Activated naive CD8-positive, alpha-beta T cell treated with anti-CD3 and anti-CD28 coated beads for 36 hours (primary cell): ENCODE results near the gene WASF2. TPM values are rescaled to one million over a fixed set of nuclear protein-coding genes. Genes with fewer than 3 reads are reported as not detected.
"Not testable (repeated sequence)": the region's sequence is repeated elsewhere in the genome, so short reads cannot be mapped to it uniquely, and the experiment has no call there.

Experiments
- DNase-seq: peaks from one replicate; pipeline ENCODE4 v3.0.0; 2021
- H3K27ac Mint-ChIP-seq: one replicate; pipeline ENCODE4 v1.8.0; 2022; ENCODE audit warnings: mild to moderate bottlenecking, moderate library complexity, mixed read lengths
- H3K27me3 Mint-ChIP-seq: one replicate; pipeline ENCODE4 v1.8.0; 2022; ENCODE audit warnings: mild to moderate bottlenecking, mixed read lengths
- H3K36me3 Mint-ChIP-seq: one replicate; pipeline ENCODE4 v1.8.0; 2021; ENCODE audit warnings: mild to moderate bottlenecking, mixed read lengths
- H3K4me1 Mint-ChIP-seq: one replicate; pipeline ENCODE4 v1.8.0; 2021; ENCODE audit warnings: mixed read lengths
- H3K4me3 Mint-ChIP-seq: one replicate; pipeline ENCODE4 v1.8.0; 2022; ENCODE audit warnings: mild to moderate bottlenecking, moderate library complexity, mixed read lengths
- H3K9me3 Mint-ChIP-seq: one replicate; pipeline ENCODE4 v1.8.0; 2022; ENCODE audit warnings: mixed read lengths
- total RNA-seq, 2 experiments: library from RNA; stranded (reverse); gene quantifications; one replicate each; pipeline ENCODE4 v1.2.3, GENCODE V29; 2021

The WASF2 gene
- total RNA-seq, 2 experiments from 2014 or later = 103 TPM

DNA sequence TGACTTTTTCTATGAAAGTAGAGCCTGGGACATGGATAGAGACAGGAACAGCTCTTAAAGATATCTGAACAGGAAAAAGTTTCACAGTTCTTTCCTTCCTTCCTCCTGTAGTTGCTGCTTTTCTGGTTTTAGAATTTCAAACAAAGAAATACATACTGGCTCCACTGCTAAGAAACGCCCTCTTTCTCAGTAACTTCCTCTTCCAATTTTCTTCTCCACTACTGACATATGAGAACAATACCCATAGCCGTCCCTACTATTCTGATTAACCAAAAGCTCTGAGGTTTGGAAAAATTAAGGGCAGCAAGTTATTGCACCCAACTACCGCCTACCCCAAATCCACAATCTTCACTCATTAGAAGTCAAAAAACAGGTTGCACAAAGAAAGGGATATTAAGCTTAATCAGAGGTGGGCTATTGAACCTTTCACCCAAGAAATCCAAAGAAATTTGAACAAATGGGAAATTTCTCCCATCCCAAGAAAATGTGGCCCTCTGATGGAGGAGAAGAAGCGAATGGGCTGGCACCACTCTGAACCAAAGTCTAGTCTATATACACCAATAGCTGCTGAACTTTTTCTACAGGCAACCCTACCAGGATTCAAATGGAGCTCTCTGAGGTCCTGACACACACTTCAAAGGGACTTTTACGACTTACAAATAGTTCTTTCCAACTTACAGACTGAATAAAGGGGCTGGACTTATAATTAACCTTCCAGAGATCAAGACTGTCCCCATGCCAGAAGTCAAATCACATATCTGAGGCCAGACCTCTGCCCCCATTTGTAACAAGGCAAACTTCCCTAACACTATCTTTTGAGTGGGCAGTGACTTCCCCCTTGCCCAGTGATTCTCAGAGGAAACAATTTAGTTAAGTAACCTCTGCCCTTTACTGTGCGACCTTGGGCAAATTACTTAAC lies 1.7 kb downstream of the WASF2 start:
- no peaks in the 10 kb centered on the region for H3K27me3 Mint-ChIP-seq
- peak overlapping the region; percentile 100 for H3K27ac Mint-ChIP-seq
- no peak for DNase-seq
- no peaks in the 10 kb centered on the region for H3K9me3 Mint-ChIP-seq
- peak overlapping the region; percentile 95 for H3K4me3 Mint-ChIP-seq
- peaks cover 31% of the 10 kb centered on the region for H3K4me1 Mint-ChIP-seq
- H3K36me3 Mint-ChIP-seq = peaks cover 4% of the 10 kb centered on the region

- no peaks in the 10 kb centered on the region for H3K27me3 Mint-ChIP-seq
- H3K36me3 Mint-ChIP-seq = peaks cover 4% of the 10 kb centered on the region
- no peak for DNase-seq
- no peak overlapping the region for H3K27ac Mint-ChIP-seq
- no peaks in the 10 kb centered on the region for H3K9me3 Mint-ChIP-seq
- H3K4me1 Mint-ChIP-seq = peaks cover 32% of the 10 kb centered on the region
- H3K4me3 Mint-ChIP-seq = no peak overlapping the region
These were observed 4.6 kb downstream of the WASF2 start for GRCh38 chr1:27485363-27485762.

- peaks cover 32% of the 10 kb centered on the region for H3K4me1 Mint-ChIP-seq
These were observed 6.3 kb downstream of the WASF2 start for GRCh38 chr1:27483659-27484058.

DNA sequence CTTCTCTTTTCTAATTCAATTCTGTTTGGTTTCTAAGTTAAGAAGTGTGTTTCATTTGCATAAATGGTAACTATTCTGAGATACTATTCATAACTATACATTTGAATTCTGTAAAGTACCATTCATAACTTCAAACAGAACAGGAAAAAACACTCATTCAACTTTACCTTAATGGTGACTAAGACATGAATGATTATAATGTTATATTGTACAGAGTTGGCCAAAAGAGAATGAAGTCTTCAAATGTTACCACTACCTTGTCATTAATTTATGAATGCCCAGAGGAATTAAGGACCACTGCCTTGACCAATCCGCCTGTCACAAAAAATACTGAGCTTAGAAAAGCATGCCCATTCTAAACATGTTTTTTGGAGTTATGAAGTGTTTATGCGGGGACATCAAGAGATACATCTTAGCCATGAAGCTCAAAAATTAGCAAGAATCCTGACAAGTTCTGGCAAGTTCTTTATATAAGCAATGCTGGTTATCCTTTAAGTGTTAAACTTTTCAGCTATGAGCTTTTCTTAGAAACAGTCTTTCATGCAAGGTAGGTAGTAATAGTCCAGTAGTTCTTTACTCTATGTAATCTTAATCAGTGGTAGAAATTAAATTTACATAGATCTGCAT lies 7.9 kb downstream of the WASF2 start:
- Mint-ChIP-seq H3K27me3 (no peaks in the 10 kb centered on the region), H3K4me1 (peaks cover 30% of the 10 kb centered on the region), H3K4me3 (no peak overlapping the region), H3K9me3 (peaks cover 2% of the 10 kb centered on the region), H3K36me3 (peaks cover 12% of the 10 kb centered on the region), H3K27ac (peak overlapping the region; percentile 55)
- no peak for DNase-seq

More at GRCh38 chr1:27483659-27484058, 6.3 kb downstream of the WASF2 start:
- Mint-ChIP-seq H3K27me3 (no peaks in the 10 kb centered on the region), H3K36me3 (peaks cover 7% of the 10 kb centered on the region), H3K27ac (no peak overlapping the region), H3K4me3 (no peak overlapping the region), H3K9me3 (no peaks in the 10 kb centered on the region)
- DNase-seq = no peak

GRCh38 chr1:27478098-27478497 lies 11.9 kb downstream of the WASF2 start:
- H3K4me3 Mint-ChIP-seq = no peak overlapping the region
- H3K4me1 Mint-ChIP-seq = peaks cover 57% of the 10 kb centered on the region
- H3K27me3 Mint-ChIP-seq = no peaks in the 10 kb centered on the region
- peaks cover 29% of the 10 kb centered on the region for H3K36me3 Mint-ChIP-seq
- peak overlapping the region; percentile 82 for H3K27ac Mint-ChIP-seq
- DNase-seq = no peak
- H3K9me3 Mint-ChIP-seq = peaks cover 2% of the 10 kb centered on the region

GRCh38 chr1:27476237-27476636 lies 13.7 kb downstream of the WASF2 start:
- no peak overlapping the region for H3K4me3 Mint-ChIP-seq
- peaks cover 2% of the 10 kb centered on the region for H3K9me3 Mint-ChIP-seq
- H3K27ac Mint-ChIP-seq = peak overlapping the region; percentile 20
- DNase-seq = no peak
- H3K27me3 Mint-ChIP-seq = no peaks in the 10 kb centered on the region
- peaks cover 35% of the 10 kb centered on the region for H3K36me3 Mint-ChIP-seq
- peaks cover 41% of the 10 kb centered on the region for H3K4me1 Mint-ChIP-seq

- H3K4me1 Mint-ChIP-seq = peaks cover 42% of the 10 kb centered on the region
- H3K9me3 Mint-ChIP-seq = peaks cover 2% of the 10 kb centered on the region
- H3K27ac Mint-ChIP-seq = no peak overlapping the region
- peaks cover 37% of the 10 kb centered on the region for H3K36me3 Mint-ChIP-seq
- no peaks in the 10 kb centered on the region for H3K27me3 Mint-ChIP-seq
- no peak for DNase-seq
- no peak overlapping the region for H3K4me3 Mint-ChIP-seq
These were observed 14.2 kb downstream of the WASF2 start for GRCh38 chr1:27475720-27476119.

DNA sequence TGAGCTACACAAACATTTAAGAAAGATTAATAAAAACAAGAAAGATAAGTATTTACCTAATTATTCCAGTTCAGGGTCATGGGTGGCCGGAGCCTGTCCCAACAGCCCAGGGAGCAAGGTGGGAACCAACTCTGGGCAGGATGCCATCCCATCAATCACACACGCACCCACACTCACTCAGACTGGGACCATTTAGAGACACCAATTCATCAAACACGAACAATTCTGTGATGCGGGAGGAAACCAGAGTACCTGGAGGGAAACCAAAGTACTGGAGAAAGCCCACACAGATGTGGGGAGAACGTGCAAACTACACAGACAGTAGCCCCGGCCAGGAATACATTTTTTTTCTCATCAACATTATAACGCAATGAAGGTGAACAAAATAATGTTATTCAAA lies 16.2 kb downstream of the WASF2 start:
- Mint-ChIP-seq H3K9me3 (peaks cover 2% of the 10 kb centered on the region), H3K27me3 (no peaks in the 10 kb centered on the region), H3K27ac (peak overlapping the region; percentile 23), H3K4me3 (no peak overlapping the region), H3K4me1 (peaks cover 59% of the 10 kb centered on the region), H3K36me3 (peaks cover 44% of the 10 kb centered on the region)
- no peak for DNase-seq

DNA sequence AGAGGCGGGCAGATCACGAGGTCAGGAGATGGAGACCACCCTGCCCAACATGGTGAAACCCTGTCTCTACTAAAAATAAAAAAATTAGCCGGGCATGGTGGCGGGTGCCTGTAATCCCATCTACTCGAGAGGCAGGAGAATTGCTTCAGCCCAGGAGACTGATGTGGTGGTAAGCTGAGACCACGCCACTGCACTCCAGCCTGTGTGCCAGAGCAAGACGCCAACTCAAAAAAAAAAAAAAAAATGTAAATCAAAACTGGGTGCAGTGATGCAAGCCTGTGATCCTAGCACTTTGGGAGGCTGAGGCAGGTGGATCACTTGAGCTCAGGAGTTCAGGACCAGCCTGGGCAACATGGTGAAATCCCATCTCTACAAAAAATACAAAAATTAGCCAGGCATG lies 17.9 kb downstream of the WASF2 start:
- not testable (repeated sequence) for H3K27me3 Mint-ChIP-seq, DNase-seq, H3K27ac Mint-ChIP-seq, H3K9me3 Mint-ChIP-seq, H3K4me3 Mint-ChIP-seq
- Mint-ChIP-seq H3K4me1 (peaks cover 62% of the 10 kb centered on the region), H3K36me3 (peaks cover 45% of the 10 kb centered on the region)

- Mint-ChIP-seq H3K4me1 (peaks cover 56% of the 10 kb centered on the region), H3K9me3 (no peaks in the 10 kb centered on the region), H3K4me3 (no peak overlapping the region), H3K36me3 (peaks cover 40% of the 10 kb centered on the region), H3K27ac (peak overlapping the region; percentile 2), H3K27me3 (no peaks in the 10 kb centered on the region)
- no peak for DNase-seq
These were observed 18.5 kb downstream of the WASF2 start for GRCh38 chr1:27471477-27471876.

- Mint-ChIP-seq H3K27ac (peak overlapping the region; percentile 25), H3K4me3 (no peak overlapping the region), H3K27me3 (no peaks in the 10 kb centered on the region), H3K4me1 (peaks cover 60% of the 10 kb centered on the region), H3K36me3 (peaks cover 38% of the 10 kb centered on the region), H3K9me3 (no peaks in the 10 kb centered on the region)
- no peak for DNase-seq
These were observed 20.6 kb downstream of the WASF2 start for GRCh38 chr1:27469334-27469733.

DNA sequence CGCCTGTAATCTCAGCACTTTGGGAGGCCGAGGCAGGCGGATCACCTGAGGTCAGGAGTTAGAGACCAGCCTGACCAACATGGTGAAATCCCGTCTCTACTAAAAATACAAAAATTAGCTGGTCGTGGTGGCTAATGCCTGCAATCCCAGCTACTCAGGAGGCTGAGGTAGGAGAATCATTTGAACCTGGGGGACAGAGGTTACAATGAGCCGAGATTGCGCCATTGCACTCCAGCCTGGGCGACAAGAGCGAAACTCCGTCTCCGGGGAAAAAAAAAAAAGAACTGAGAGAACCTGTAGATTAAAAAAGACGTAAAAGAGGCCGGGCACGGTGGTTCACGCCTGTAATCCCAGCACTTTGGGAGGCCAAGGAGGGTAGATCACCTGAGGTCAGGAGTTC lies 21.6 kb downstream of the WASF2 start:
- DNase-seq, H3K27me3 Mint-ChIP-seq, H3K4me3 Mint-ChIP-seq, H3K9me3 Mint-ChIP-seq: not testable (repeated sequence)
- Mint-ChIP-seq H3K27ac (peak overlapping the region; percentile 54), H3K4me1 (peaks cover 52% of the 10 kb centered on the region), H3K36me3 (peaks cover 38% of the 10 kb centered on the region)

DNA sequence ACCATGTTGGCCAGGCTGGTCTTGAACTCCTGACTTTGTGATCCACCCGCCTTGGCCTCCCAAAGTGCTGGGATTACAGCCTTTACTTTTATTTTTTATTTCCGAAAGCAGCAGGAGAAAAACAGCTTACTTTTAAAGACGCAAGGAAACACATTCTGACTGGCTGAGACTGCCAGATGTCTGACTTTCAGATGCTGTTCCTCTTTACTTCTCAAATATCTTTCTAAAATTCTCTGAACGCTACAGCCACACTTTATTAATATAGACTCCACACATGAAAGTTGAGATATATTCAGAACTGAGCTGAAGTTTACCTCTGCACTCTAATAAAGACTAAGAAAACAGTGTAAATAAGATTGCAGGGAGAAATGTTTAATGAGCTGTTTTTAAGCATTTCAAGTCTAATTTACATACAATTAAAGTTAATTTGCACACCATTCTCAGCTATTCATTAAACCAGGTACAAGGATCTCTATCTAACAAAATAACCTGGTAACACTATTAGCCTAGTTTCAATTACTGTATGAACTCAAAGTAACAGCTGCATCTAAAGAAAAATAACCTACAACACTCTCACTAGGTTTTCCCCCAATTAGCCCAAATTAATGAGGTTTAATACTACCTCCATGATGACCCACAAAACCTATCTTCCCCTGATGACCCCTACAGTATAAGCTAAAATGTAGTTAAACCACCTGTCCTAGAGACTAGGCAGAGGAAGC lies 24.9 kb downstream of the WASF2 start:
- Mint-ChIP-seq H3K4me1 (peaks cover 55% of the 10 kb centered on the region), H3K36me3 (peaks cover 32% of the 10 kb centered on the region), H3K4me3 (no peak overlapping the region), H3K9me3 (no peaks in the 10 kb centered on the region), H3K27ac (peak overlapping the region; percentile 30), H3K27me3 (no peaks in the 10 kb centered on the region)
- no peak for DNase-seq

DNA sequence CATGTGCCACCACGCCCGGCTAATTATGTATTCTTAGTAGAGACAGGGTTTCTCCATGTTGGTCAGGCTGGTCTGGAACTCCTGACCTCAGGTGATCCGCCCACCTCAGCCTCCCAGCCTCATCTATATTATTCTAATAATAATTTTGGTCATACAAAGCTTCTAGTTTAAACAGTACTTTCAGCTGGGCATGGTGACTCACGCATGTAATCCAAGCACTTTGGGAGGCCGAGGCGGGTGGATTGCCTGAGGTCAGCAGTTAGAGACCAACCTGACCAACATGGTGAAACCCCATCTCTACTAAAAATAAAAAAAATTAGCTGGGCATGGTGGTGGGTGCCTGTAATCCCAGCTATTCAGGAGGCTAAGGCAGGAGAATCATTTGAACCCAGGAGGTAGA lies 26.1 kb downstream of the WASF2 start:
- peaks cover 22% of the 10 kb centered on the region for H3K36me3 Mint-ChIP-seq
- H3K4me3 Mint-ChIP-seq, DNase-seq, H3K27ac Mint-ChIP-seq, H3K9me3 Mint-ChIP-seq, H3K27me3 Mint-ChIP-seq: not testable (repeated sequence)
- peaks cover 50% of the 10 kb centered on the region for H3K4me1 Mint-ChIP-seq

DNA sequence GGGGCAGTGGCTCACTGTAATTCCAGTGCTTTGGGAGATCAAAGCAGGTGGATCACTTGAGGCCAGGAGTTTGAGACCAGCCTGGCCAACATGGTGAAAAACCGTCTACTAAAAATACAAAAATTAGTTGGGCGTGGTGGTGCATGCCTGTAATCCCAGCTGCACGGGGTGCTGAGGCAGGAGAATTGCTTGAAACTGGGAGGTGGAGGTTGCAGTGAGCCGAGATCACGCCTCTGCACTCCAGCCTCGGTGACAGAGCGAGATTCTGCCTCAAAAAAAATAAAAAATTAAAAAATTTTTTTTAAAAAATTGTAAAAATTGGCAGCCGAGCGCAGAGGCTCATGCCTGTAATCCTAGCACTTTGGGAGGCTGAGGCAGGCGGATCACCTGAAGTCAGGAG lies 31.4 kb downstream of the WASF2 start:
- not testable (repeated sequence) for DNase-seq, H3K4me3 Mint-ChIP-seq, H3K27me3 Mint-ChIP-seq, H3K9me3 Mint-ChIP-seq, H3K27ac Mint-ChIP-seq
- H3K36me3 Mint-ChIP-seq = peaks cover 13% of the 10 kb centered on the region
- peaks cover 48% of the 10 kb centered on the region for H3K4me1 Mint-ChIP-seq
